ENCODE results near the gene ATP6V0C. TPM values are rescaled to one million over a fixed set of nuclear protein-coding genes. Genes with fewer than 3 reads are reported as not detected.
A peak's percentile ranks its signal among the peaks of the same experiment; 100 is the strongest.
"Not testable (repeated sequence)": the region's sequence is repeated elsewhere in the genome, so short reads cannot be mapped to it uniquely, and the experiment has no call there.

Gene ATP6V0C
- total and polyA plus RNA-seq, 2 donors (not counting 1 experiment from before 2014, with no cell fraction given) = 118 to 176 TPM

DNA sequence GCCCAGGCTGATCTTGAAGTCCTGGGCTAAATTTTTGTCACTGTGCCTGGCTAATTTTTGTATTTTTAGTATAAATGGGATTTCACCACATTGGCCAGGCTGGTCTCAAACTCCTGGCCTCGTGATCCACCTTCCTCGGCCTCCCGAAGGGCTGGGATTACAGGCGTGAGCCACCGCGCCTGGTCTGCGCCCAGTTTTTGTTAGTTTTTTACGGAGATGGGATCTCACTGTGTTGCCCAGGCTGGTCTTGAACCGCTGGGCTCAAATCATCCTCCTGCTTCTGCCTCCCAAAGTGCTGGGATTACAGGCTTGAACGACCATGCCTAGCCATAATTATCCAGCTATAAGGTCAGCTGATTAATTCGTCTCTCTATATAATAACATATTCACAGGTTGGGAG is 20.2 kb downstream of the ATP6V0C start:
- Histone ChIP-seq H4K20me1 (ENCODE audit: control insufficient read depth, insufficient read depth, low read length, poor library complexity, severe bottlenecking) (peaks cover 5% of the 10 kb centered on the region), H3K4me2 (replicated peaks; ENCODE audit: low read depth, low read length, poor library complexity, severe bottlenecking) (no peak overlapping the region), H3K79me2 (ENCODE audit: control insufficient read depth, insufficient read depth, low read length) (peaks cover 21% of the 10 kb centered on the region), H3K4me1 (ENCODE audit: control insufficient read depth in 2 of 2, insufficient read depth in 2 of 2, low read length in 2 of 2) (peaks cover 15 to 36% of the 10 kb centered on the region in 2 donors), H3K9ac (ENCODE audit: low read length) (no peak overlapping the region), H3K27ac (ENCODE audit: low read length in 2 of 2) (no peak overlapping the region), H3K36me3 (replicated peaks in 1 of 2; ENCODE audit: control extremely low read depth in 1 of 2, control insufficient read depth in 1 of 2, extremely low read depth in 1 of 2, insufficient read depth in 2 of 2, low read length in 1 of 2) (peaks cover 0 to 11% of the 10 kb centered on the region in 2 experiments), H3K4me3 (ENCODE audit: control extremely low read depth in 1 of 5, extremely low read depth in 1 of 5, insufficient read depth in 1 of 5, low read depth in 2 of 5, low read length in 4 of 5) (no peak overlapping the region), H3K9me3 (ENCODE audit: control extremely low read depth in 1 of 3, control insufficient read depth in 2 of 3, insufficient read depth in 1 of 3, low read length in 2 of 3) (no peaks in the 10 kb centered on the region), H3K27me3 (replicated peaks in 1 of 4; ENCODE audit: control extremely low read depth in 1 of 4, control insufficient read depth in 3 of 4, insufficient read depth in 4 of 4, low read length in 3 of 4) (no peaks in the 10 kb centered on the region), H2AFZ (ENCODE audit: insufficient read depth, low read depth, low read length, poor library complexity, severe bottlenecking) (no peak overlapping the region)
- CTCF ChIA-PET = no interaction called here
- Mint-ChIP-seq H3K9me3 (ENCODE audit: insufficient read depth) (no peaks in the 10 kb centered on the region), H3K27ac (peak overlapping the region; percentile 67), H3K4me3 (peak overlapping the region; percentile 71), H3K27me3 (no peaks in the 10 kb centered on the region), H3K4me1 (peaks cover 26% of the 10 kb centered on the region)
- intact Hi-C loops (cut with micrococcal nuclease) = no loop called here
- TF ChIP-seq EZH2 (IDR thresholded peaks at IDR 0.05; ENCODE audit: borderline replicate concordance, insufficient read depth, low read depth, low read length, poor library complexity, severe bottlenecking) (no peak), CTCF (IDR thresholded peaks at IDR 0.05) (no peak)
- 91% methylated on average over 9 of the region's 11 CpGs for WGBS (ENCODE audit: insufficient coverage)
- no peak for DNase-seq
- ATAC-seq (ENCODE audit: low read depth) = no peak
- POLR2A ChIA-PET = interaction anchor here (0.6 to 3.4 kb wide), 2 partner anchors 13 to 187 kb away, joined by 4 to 66 read pairs; partner anchors contain the start of gene AMDHD2

- intact Hi-C loops (cut with micrococcal nuclease); H3K27ac ChIP-seq (ENCODE audit: low read length in 2 of 2); H2AFZ ChIP-seq (ENCODE audit: insufficient read depth, low read depth, low read length, poor library complexity, severe bottlenecking); CTCF ChIA-PET; ATAC-seq (ENCODE audit: low read depth); H3K27me3 Mint-ChIP-seq; H3K9me3 ChIP-seq (ENCODE audit: control extremely low read depth in 1 of 3, control insufficient read depth in 2 of 3, insufficient read depth in 1 of 3, low read length in 2 of 3); DNase-seq; H3K4me3 ChIP-seq (ENCODE audit: control extremely low read depth in 1 of 5, extremely low read depth in 1 of 5, insufficient read depth in 1 of 5, low read depth in 2 of 5, low read length in 4 of 5); H3K27me3 ChIP-seq (replicated peaks in 1 of 4; ENCODE audit: control extremely low read depth in 1 of 4, control insufficient read depth in 3 of 4, insufficient read depth in 4 of 4, low read length in 3 of 4); H3K4me2 ChIP-seq (replicated peaks; ENCODE audit: low read depth, low read length, poor library complexity, severe bottlenecking); H4K20me1 ChIP-seq (ENCODE audit: control insufficient read depth, insufficient read depth, low read length, poor library complexity, severe bottlenecking); H3K9me3 Mint-ChIP-seq (ENCODE audit: insufficient read depth); H3K27ac Mint-ChIP-seq; H3K36me3 ChIP-seq (replicated peaks in 1 of 2; ENCODE audit: control extremely low read depth in 1 of 2, control insufficient read depth in 1 of 2, extremely low read depth in 1 of 2, insufficient read depth in 2 of 2, low read length in 1 of 2); H3K9ac ChIP-seq (ENCODE audit: low read length): not testable (repeated sequence)
- peaks cover 19 to 40% of the 10 kb centered on the region in 2 donors for H3K4me1 ChIP-seq (ENCODE audit: control insufficient read depth in 2 of 2, insufficient read depth in 2 of 2, low read length in 2 of 2)
- no CpG with 5 or more reads among the region's 5 CpGs for WGBS (ENCODE audit: insufficient coverage)
- POLR2A ChIA-PET = interaction anchor here (0.9 kb wide), 1 partner anchor 19 kb away, joined by 6 read pairs; no protein-coding TSS in a partner anchor
- H3K4me1 Mint-ChIP-seq = peaks cover 29% of the 10 kb centered on the region
- H3K79me2 ChIP-seq (ENCODE audit: control insufficient read depth, insufficient read depth, low read length) = peaks cover 21% of the 10 kb centered on the region
- peak overlapping the region; percentile 71 for H3K4me3 Mint-ChIP-seq
Observed at GRCh38 chr16:2534335-2534734, 20.6 kb downstream of the ATP6V0C start.
